ENCODE data around the gene REX1BD. TPM values are rescaled to one million over a fixed set of nuclear protein-coding genes. Genes with fewer than 3 reads are reported as not detected.
A peak's percentile ranks its signal among the peaks of the same experiment; 100 is the strongest.
"Not testable (repeated sequence)": the region's sequence is repeated elsewhere in the genome, so short reads cannot be mapped to it uniquely, and the experiment has no call there.

Gene REX1BD
- total RNA-seq, 1 experiment from 2014 or later = 44.8 TPM

DNA sequence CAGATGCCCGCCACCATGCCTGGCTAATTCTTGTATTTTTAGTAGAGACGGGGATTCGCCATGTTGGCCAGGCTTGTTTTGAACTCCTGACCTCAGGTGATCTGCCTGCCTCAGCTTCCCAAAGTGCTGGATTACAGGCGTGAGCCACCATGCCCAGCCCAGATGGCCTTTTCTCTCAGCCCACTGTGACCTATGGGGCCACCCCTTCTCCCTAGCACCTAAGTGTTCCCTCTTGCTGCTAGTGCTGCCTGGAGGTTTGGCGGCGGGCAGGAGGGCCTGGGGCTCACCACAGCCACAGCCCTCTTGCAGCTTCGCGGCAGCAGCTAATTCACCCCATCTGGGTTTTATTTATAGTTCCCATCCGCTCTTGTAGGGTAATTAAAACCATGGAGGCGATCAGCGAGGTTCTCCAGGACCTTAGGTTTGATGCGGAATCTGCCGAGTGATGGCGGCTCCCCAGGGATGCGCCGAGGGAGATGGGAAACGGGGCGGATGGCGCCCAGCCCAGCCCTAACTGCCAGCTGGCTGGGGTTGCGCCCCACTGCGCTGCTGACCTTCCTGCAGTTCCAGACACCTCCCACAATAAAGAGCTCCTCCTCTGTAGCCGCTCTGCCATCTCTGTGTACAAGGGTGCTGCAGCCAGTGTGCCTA lies 3.3 kb downstream of the REX1BD start:
- no peak for DNase-seq
- ChIA-PET POLR2A (ENCODE audit: unreplicated experiment) (no interaction called here), CTCF (interaction anchor here (0.6 to 0.7 kb wide), 2 partner anchors 33 to 420 kb away, joined by 5 to 8 read pairs; no protein-coding TSS in a partner anchor)
- Histone ChIP-seq H2AFZ (no peak overlapping the region), H3K27me3 (ENCODE audit: insufficient read depth, low read depth) (no peaks in the 10 kb centered on the region), H3K4me1 (replicated peaks; ENCODE audit: insufficient read depth) (peaks cover 18% of the 10 kb centered on the region), H4K20me1 (ENCODE audit: insufficient read depth) (no peaks in the 10 kb centered on the region), H3K4me2 (no peak overlapping the region), H3K4me3 (no peak overlapping the region), H3K36me3 (ENCODE audit: low read depth) (no peaks in the 10 kb centered on the region; the same call in 1 of the 2 replicates), H3K9me2 (ENCODE audit: insufficient read depth) (no peaks in the 10 kb centered on the region), H3K79me2 (ENCODE audit: low read depth) (peaks cover 14% of the 10 kb centered on the region; the same call in 1 of the 2 replicates), H3K9me3 (ENCODE audit: insufficient read depth, low read depth) (no peaks in the 10 kb centered on the region), H3F3A (ENCODE audit: insufficient read depth, low read depth) (peaks cover 46% of the 10 kb centered on the region; the same call in 1 of the 2 replicates), H3K27ac (no peak overlapping the region)
- intact Hi-C loops (cut with micrococcal nuclease; ENCODE audit: unreplicated experiment) = loop anchor here (5.0 kb wide), 1 partner anchor 255 kb away; no protein-coding TSS in a partner anchor
- TF ChIP-seq, protein P1, sequence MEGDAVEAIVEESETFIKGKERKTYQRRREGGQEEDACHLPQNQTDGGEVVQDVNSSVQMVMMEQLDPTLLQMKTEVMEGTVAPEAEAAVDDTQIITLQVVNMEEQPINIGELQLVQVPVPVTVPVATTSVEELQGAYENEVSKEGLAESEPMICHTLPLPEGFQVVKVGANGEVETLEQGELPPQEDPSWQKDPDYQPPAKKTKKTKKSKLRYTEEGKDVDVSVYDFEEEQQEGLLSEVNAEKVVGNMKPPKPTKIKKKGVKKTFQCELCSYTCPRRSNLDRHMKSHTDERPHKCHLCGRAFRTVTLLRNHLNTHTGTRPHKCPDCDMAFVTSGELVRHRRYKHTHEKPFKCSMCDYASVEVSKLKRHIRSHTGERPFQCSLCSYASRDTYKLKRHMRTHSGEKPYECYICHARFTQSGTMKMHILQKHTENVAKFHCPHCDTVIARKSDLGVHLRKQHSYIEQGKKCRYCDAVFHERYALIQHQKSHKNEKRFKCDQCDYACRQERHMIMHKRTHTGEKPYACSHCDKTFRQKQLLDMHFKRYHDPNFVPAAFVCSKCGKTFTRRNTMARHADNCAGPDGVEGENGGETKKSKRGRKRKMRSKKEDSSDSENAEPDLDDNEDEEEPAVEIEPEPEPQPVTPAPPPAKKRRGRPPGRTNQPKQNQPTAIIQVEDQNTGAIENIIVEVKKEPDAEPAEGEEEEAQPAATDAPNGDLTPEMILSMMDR (conservative IDR thresholded peaks at IDR 0.05) = no peak
- no peak for TF ChIP-seq EZH2 (IDR thresholded peaks at IDR 0.05; ENCODE audit: low read depth)
- BruUV-seq (replicated peaks) = no TSS peak

DNA sequence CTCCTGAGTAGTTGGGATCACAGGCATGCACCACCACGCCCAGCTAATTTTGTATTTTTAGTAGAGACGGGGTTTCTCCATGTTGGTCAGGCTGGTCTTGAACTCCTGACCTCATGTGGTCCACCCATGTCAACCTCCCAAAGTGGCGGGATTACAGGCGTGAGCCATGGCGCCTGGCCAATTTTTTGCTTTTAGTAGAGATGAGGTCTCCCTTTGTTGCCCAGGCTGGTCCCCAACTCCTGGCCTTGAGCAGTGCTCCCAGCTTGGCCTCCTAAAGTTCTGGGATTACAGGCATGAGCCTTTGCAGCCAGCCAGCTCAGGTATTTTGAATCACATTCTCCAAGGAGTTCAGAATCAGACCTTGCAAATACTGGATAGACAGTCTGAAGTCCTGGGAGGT lies 4.1 kb downstream of the REX1BD start:
- not testable (repeated sequence) for H2AFZ ChIP-seq; H4K20me1 ChIP-seq (ENCODE audit: insufficient read depth); BruUV-seq (replicated peaks); H3K9me2 ChIP-seq (ENCODE audit: insufficient read depth); H3K4me3 ChIP-seq; H3K36me3 ChIP-seq (ENCODE audit: low read depth); DNase-seq; H3K9me3 ChIP-seq (ENCODE audit: insufficient read depth, low read depth); H3K4me2 ChIP-seq; H3K27ac ChIP-seq; H3K27me3 ChIP-seq (ENCODE audit: insufficient read depth, low read depth)
- CTCF ChIA-PET = interaction anchor here (0.7 kb wide), 1 partner anchor 419 kb away, joined by 5 read pairs; no protein-coding TSS in a partner anchor
- peaks cover 14% of the 10 kb centered on the region; the same call in 1 of the 2 replicates for H3K79me2 ChIP-seq (ENCODE audit: low read depth)
- H3F3A ChIP-seq (ENCODE audit: insufficient read depth, low read depth) = peaks cover 49% of the 10 kb centered on the region; the same call in 1 of the 2 replicates
- intact Hi-C loops (cut with micrococcal nuclease; ENCODE audit: unreplicated experiment) = loop anchor here (5.0 kb wide), 1 partner anchor 255 kb away; no protein-coding TSS in a partner anchor
- POLR2A ChIA-PET (ENCODE audit: unreplicated experiment) = interaction anchor here (0.7 kb wide), 1 partner anchor 231 kb away, joined by 3 read pairs; no protein-coding TSS in a partner anchor
- peaks cover 18% of the 10 kb centered on the region for H3K4me1 ChIP-seq (replicated peaks; ENCODE audit: insufficient read depth)

DNA sequence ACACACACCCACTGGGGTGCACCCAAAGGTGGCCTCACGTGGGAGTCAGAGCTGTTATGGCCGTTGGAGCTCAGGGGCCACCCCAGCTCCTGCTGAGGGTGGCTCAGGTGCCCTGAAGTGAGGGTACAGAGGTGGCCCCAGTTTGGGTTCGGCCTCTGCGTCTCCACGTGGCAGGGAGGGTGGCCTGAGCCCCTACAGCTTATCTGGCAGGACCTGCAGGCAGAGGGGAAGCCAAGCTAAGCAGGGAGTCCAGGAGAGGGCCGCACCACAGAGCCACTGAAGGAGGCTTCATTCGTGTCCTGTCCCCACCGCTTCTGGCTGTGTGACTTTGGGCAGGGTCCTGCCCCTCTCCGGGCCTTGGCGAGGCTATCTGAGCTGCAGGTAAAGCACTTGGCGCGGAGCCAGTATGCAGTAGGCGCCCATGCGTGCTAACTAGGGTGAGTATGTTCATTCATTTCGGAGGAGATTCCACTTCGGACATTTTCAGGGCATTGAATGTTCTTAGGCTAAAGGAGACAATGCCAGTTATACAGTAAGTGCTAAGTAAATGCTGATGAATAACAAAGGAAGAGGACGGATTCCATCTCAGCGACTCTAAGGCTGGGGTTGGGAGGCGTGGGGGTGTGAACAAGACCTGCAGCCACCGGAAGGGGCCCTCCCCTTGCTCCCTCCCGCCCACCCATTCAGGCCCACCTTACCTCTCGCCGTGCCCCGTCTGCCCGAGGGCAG lies 4.9 kb downstream of the REX1BD start:
- Histone ChIP-seq H3K9me2 (ENCODE audit: insufficient read depth) (no peaks in the 10 kb centered on the region), H3K79me2 (ENCODE audit: low read depth) (peaks cover 14% of the 10 kb centered on the region; the same call in 1 of the 2 replicates), H2AFZ (no peak overlapping the region), H3K4me3 (no peak overlapping the region), H3K27me3 (ENCODE audit: insufficient read depth, low read depth) (no peaks in the 10 kb centered on the region), H3F3A (ENCODE audit: insufficient read depth, low read depth) (peaks cover 49% of the 10 kb centered on the region; the same call in 1 of the 2 replicates), H3K4me2 (peak overlapping the region; percentile 80), H4K20me1 (ENCODE audit: insufficient read depth) (no peaks in the 10 kb centered on the region), H3K27ac (no peak overlapping the region), H3K9me3 (ENCODE audit: insufficient read depth, low read depth) (no peaks in the 10 kb centered on the region), H3K4me1 (replicated peaks; ENCODE audit: insufficient read depth) (peaks cover 13% of the 10 kb centered on the region; the same call in 1 of the 2 replicates), H3K36me3 (ENCODE audit: low read depth) (no peaks in the 10 kb centered on the region; the same call in 1 of the 2 replicates)
- ChIA-PET POLR2A (ENCODE audit: unreplicated experiment) (interaction anchor here (0.6 kb wide), 1 partner anchor 17 kb away, joined by 7 read pairs; no protein-coding TSS in a partner anchor), CTCF (interaction anchor here (0.8 to 1.6 kb wide), 2 partner anchors 86 to 254 kb away, joined by 3 to 6 read pairs; no protein-coding TSS in a partner anchor)
- no TSS peak for BruUV-seq (replicated peaks)
- DNase-seq = no peak
- intact Hi-C loops (cut with micrococcal nuclease; ENCODE audit: unreplicated experiment) = loop anchor here (5.0 kb wide), 1 partner anchor 254 kb away; no protein-coding TSS in a partner anchor
- TF ChIP-seq, protein P1 (conservative IDR thresholded peaks at IDR 0.05) = no peak
- TF ChIP-seq EZH2 (IDR thresholded peaks at IDR 0.05; ENCODE audit: low read depth) = no peak
